ENCODE results near the gene RAI1.
A peak's percentile ranks its signal among the peaks of the same experiment; 100 is the strongest.

Gene RAI1

GRCh38 chr17:17737961-17738894, 57.0 kb downstream of the RAI1 start:
- no peak overlapping the region for H3K4me3 ChIP-seq (replicated peaks in 1 of 2; ENCODE audit: low read depth in 2 of 2, low read length in 2 of 2)
- peak in 1 of 2 donors; percentile 31 for DNase-seq (ENCODE audit: low read depth in 2 of 2)

DNA sequence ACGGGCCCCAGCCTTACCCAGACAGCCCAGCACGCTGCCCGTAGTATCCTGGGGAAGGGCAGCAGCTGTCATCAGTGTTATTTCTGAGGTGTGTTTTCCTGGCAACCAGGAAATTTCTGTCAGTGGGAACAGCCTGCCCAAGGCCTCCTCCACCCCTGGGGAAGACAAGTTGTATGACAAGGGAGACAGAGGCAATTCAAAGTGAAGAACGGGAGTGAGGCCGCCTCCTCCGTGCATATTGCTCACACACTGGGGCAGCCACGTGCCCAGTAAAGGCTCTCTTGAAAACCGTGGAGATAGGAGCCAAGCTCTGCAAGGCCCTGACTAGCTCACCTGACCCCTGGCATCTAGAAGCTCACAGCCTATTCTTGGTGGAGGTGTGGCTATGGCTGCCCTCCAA, 57.6 kb downstream of the RAI1 start:
- peak in 1 of 2 donors; percentile 20 for DNase-seq (ENCODE audit: low read depth in 2 of 2)
- TF ChIP-seq CTCF (IDR thresholded peaks at IDR 0.05; ENCODE audit: low read depth, low read length), result no peak
- peak overlapping the region in 1 of 2 donors; percentile 5 for H3K4me3 ChIP-seq (replicated peaks in 1 of 2; ENCODE audit: low read depth in 2 of 2, low read length in 2 of 2)

More at GRCh38 chr17:17737961-17738894, 57.0 kb downstream of the RAI1 start:
- TF ChIP-seq CTCF (IDR thresholded peaks at IDR 0.05; ENCODE audit: low read depth, low read length), result no peak

- H3K4me3 ChIP-seq (replicated peaks in 1 of 2; ENCODE audit: low read depth in 2 of 2, low read length in 2 of 2), result peak overlapping the region in 1 of 2 donors; percentile 5
- peak; percentile 57 to 59 for DNase-seq (ENCODE audit: low read depth in 2 of 2)
- TF ChIP-seq CTCF (IDR thresholded peaks at IDR 0.05; ENCODE audit: low read depth, low read length), result no peak
Measured at GRCh38 chr17:17739388-17740066, 58.3 kb downstream of the RAI1 start.

- no peak for DNase-seq (ENCODE audit: low read depth in 2 of 2)
- no peak for TF ChIP-seq CTCF (IDR thresholded peaks at IDR 0.05; ENCODE audit: low read depth, low read length)
- no peak overlapping the region for H3K4me3 ChIP-seq (replicated peaks in 1 of 2; ENCODE audit: low read depth in 2 of 2, low read length in 2 of 2)
Measured at GRCh38 chr17:17740615-17741348, 59.5 kb downstream of the RAI1 start.

- no peak for TF ChIP-seq CTCF (IDR thresholded peaks at IDR 0.05; ENCODE audit: low read depth, low read length)
- H3K4me3 ChIP-seq (replicated peaks in 1 of 2; ENCODE audit: low read depth in 2 of 2, low read length in 2 of 2), result no peak overlapping the region
- peak in 1 of 2 donors; percentile 44 for DNase-seq (ENCODE audit: low read depth in 2 of 2)
Measured at GRCh38 chr17:17741349-17742023, 60.2 kb downstream of the RAI1 start.

- no peak overlapping the region for H3K4me3 ChIP-seq (replicated peaks in 1 of 2; ENCODE audit: low read depth in 2 of 2, low read length in 2 of 2)
- TF ChIP-seq CTCF (IDR thresholded peaks at IDR 0.05; ENCODE audit: low read depth, low read length), result no peak
- peak; percentile 48 to 58 for DNase-seq (ENCODE audit: low read depth in 2 of 2)
Measured at GRCh38 chr17:17742133-17742621, 60.9 kb downstream of the RAI1 start.
